GM12878 (cell line): ENCODE data around the gene PAX5. TPM values are rescaled to one million over a fixed set of nuclear protein-coding genes. Genes with fewer than 3 reads are reported as not detected.

Experiments used
- ATAC-seq: fragments of 200-7000 bp; cut with Tn5 transposase; 3 replicates; pipeline ENCODE4 v1.9.1; 2020; ENCODE audit warnings: mild to moderate bottlenecking, moderate library complexity
- BruUV-seq: library from RNA; stranded (reverse); fragments of 400-500 nt; replicated peaks from 2 replicates; lab custom pipeline; 2021; lab: Mats Ljungman, UMichigan
- CTCF ChIA-PET: fragments of 300-600 bp; sonication (Branson Sonifier 250); formaldehyde crosslinking; extraction: SDS; loops from one replicate; lab custom pipeline; 2021; ENCODE audit warnings: inconsistent platforms; lab: Yijun Ruan, JAX
- POLR2A ChIA-PET: fragments of 350-600 bp; formaldehyde crosslinking; extraction: SDS; loops from one replicate; lab custom pipeline; 2021; ENCODE audit warnings: inconsistent platforms; lab: Charles Lee
- RAD21 ChIA-PET: fragments of 300-600 bp; sonication (Branson Sonifier 250); formaldehyde crosslinking; loops from one replicate; lab custom pipeline; 2023; ENCODE audit warnings: antibody characterized with exemption; ENCODE audit not compliant: unreplicated experiment; lab: Charles Lee
- SMC1A ChIA-PET: fragments of 300-600 bp; sonication (Branson Sonifier 250); formaldehyde crosslinking; loops from one replicate; lab custom pipeline; 2023; ENCODE audit not compliant: unreplicated experiment, uncharacterized antibody; lab: Charles Lee
- DNase-seq: peaks from one replicate; pipeline ENCODE4 v3.0.0-alpha.2; 2011; ENCODE audit warnings: low read depth, low spot score
- FAIRE-seq: peaks from 3 replicates; lab custom pipeline; 2011; peaks lifted over from hg19 to GRCh38; lab: Jason Lieb, UNC
- H2AFZ ChIP-seq: 2 replicates; pipeline ENCODE4 v1.6.0; 2011; ENCODE audit warnings: low read depth, low read length, control low read depth; ENCODE audit not compliant: control insufficient read depth
- H3K27ac ChIP-seq: 2 replicates; pipeline ENCODE4 v1.5.1; 2011; ENCODE audit warnings: control low read depth; ENCODE audit not compliant: control insufficient read depth, insufficient read depth
- H3K27me3 ChIP-seq, 2 experiments: replicated peaks in 1 of 2; 2 replicates each; pipeline versions ENCODE4 v1.6.0 to v1.6.1; 2011; ENCODE audit warnings: low read length in 1 of 2; ENCODE audit not compliant: control insufficient read depth in 2 of 2, insufficient read depth in 2 of 2
- H3K36me3 ChIP-seq, 2 experiments: 2 replicates each; pipeline ENCODE4 v1.5.1; 2011; ENCODE audit warnings: low read length in 1 of 2; ENCODE audit not compliant: control insufficient read depth in 2 of 2, insufficient read depth in 2 of 2
- H3K4me1 ChIP-seq: 2 replicates; pipeline ENCODE4 v1.6.1; 2011; ENCODE audit warnings: mild to moderate bottlenecking, low read length, moderate library complexity, mixed read lengths; ENCODE audit not compliant: control insufficient read depth, insufficient read depth
- H3K4me2 ChIP-seq: 2 replicates; pipeline ENCODE4 v1.6.0; 2011; ENCODE audit warnings: control low read depth; ENCODE audit not compliant: control insufficient read depth, insufficient read depth
- H3K4me3 ChIP-seq: fragments of 200-600 bp; sonication (generic); 2 replicates; pipeline ENCODE4 v1.5.1; 2016
- H3K79me2 ChIP-seq: 2 replicates; pipeline ENCODE4 v1.6.0; 2011; ENCODE audit warnings: low read length; ENCODE audit not compliant: control insufficient read depth, insufficient read depth
- H3K9ac ChIP-seq: 2 replicates; pipeline ENCODE4 v1.8.0; 2011; ENCODE audit warnings: low read length, control low read depth, mixed read lengths; ENCODE audit not compliant: control insufficient read depth, insufficient read depth
- H3K9me3 ChIP-seq: replicated peaks from 3 replicates; pipeline ENCODE4 v1.5.1; 2011; ENCODE audit warnings: mild to moderate bottlenecking, low read length; ENCODE audit not compliant: control insufficient read depth, insufficient read depth
- H4K20me1 ChIP-seq: 2 replicates; pipeline ENCODE4 v1.6.0; 2011; ENCODE audit not compliant: control insufficient read depth, insufficient read depth
- ASH2L ChIP-seq: fragments of 300-600, 200-600 bp; sonication (generic); IDR thresholded peaks from 2 replicates; pipeline ENCODE4 v1.6.1; 2017; ENCODE audit warnings: low read depth, mild to moderate bottlenecking, borderline replicate concordance
- BACH1 ChIP-seq: fragments of 450-650 bp; IDR thresholded peaks from 2 replicates; pipeline ENCODE4 v1.6.1; 2017; ENCODE audit warnings: mild to moderate bottlenecking, borderline replicate concordance
- CREM ChIP-seq: IDR thresholded peaks from 2 replicates; pipeline ENCODE4 v1.6.1; 2014; ENCODE audit warnings: antibody characterized with exemption, low read depth
- JUNB ChIP-seq: IDR thresholded peaks from 2 replicates; pipeline ENCODE4 v1.6.1; 2016; ENCODE audit warnings: antibody characterized with exemption, mild to moderate bottlenecking
- JUND ChIP-seq: IDR thresholded peaks from 2 replicates; pipeline ENCODE4 v1.6.1; 2012; ENCODE audit warnings: low read depth, mild to moderate bottlenecking, low read length, improper control_type of control experiment, moderate library complexity
- MTA2 ChIP-seq: fragments of 450-650 bp; IDR thresholded peaks from 2 replicates; pipeline ENCODE4 v1.6.1; 2016; ENCODE audit warnings: low read depth, mild to moderate bottlenecking, moderate library complexity
- POLR2AphosphoS2 ChIP-seq: IDR thresholded peaks from 2 replicates; pipeline ENCODE4 v1.6.1; 2011; ENCODE audit warnings: low read depth, mild to moderate bottlenecking, low read length, improper control_type of control experiment, moderate library complexity
- POLR2AphosphoS5 ChIP-seq: IDR thresholded peaks from 2 replicates; pipeline ENCODE4 v1.6.1; 2011; ENCODE audit warnings: mild to moderate bottlenecking, low read length, inconsistent platforms
- RB1 ChIP-seq: fragments of 450-650 bp; formaldehyde crosslinking; IDR thresholded peaks from 2 replicates; pipeline ENCODE4 v1.6.1; 2017; ENCODE audit warnings: mild to moderate bottlenecking, borderline replicate concordance
- SIN3A ChIP-seq: IDR thresholded peaks from 2 replicates; pipeline ENCODE4 v1.6.1; 2012; ENCODE audit warnings: low read depth, low read length, improper control_type of control experiment
- TAF1 ChIP-seq: IDR thresholded peaks from 2 replicates; pipeline ENCODE4 v1.6.1; 2011; ENCODE audit warnings: mild to moderate bottlenecking, low read depth, low read length, borderline replicate concordance
- TCF3 ChIP-seq: IDR thresholded peaks from 2 replicates; pipeline ENCODE4 v1.6.1; 2012; ENCODE audit warnings: low read depth, mild to moderate bottlenecking, low read length, borderline replicate concordance; ENCODE audit not compliant: insufficient read depth
- ZNF207 ChIP-seq: fragments of 450-650 bp; IDR thresholded peaks from 2 replicates; pipeline ENCODE4 v1.6.1; 2014; ENCODE audit warnings: antibody characterized with exemption, mild to moderate bottlenecking, borderline replicate concordance
- WGBS: methylation state at CpG from one replicate; pipeline ENCODE4 v1.1.6; 2016; ENCODE audit warnings: low lambda C conversion rate; ENCODE audit not compliant: insufficient replicate concordance, insufficient coverage; ENCODE audit errors: missing lambda C conversion rate; 5-methylcytosine and 5-hydroxymethylcytosine counted together
- in situ Hi-C: fragments of 300-500 bp; cut with MboI; formaldehyde crosslinking; loops from 9 replicates; pipeline ENCODE4 v1.14.3; 2018; ENCODE audit warnings: mixed read lengths
- intact Hi-C: fragments of 100-400 bp; cut with micrococcal nuclease; formaldehyde crosslinking; loops from one replicate; pipeline ENCODE4 v1.14.2; 2022; ENCODE audit not compliant: unreplicated experiment
- polyA plus RNA-seq, 11 experiments: library from polyadenylated mRNA; depleted of rRNA in 4 of 11; unstranded in 6 of 11; stranded (reverse) in 5 of 11; fragments of >200 nt; fragmentation: Nextera tagmentation in 4 of 11; fragmentation: Illumina TruSeq in 1 of 11; extraction: Ambion mirVana in 4 of 11; extraction: Trizol in 1 of 11; gene quantifications; 1 replicate in 1 of 11; 2 replicates in 10 of 11; pipeline versions ENCODE4 v1.2.1 to v1.2.3, GENCODE V29; 2011 to 2016; ENCODE audit warnings: inconsistent platforms in 2 of 11, missing spikeins in 2 of 11, low read depth in 1 of 11
- total RNA-seq, 4 experiments: library from RNA; depleted of rRNA in 3 of 4; stranded (reverse); fragments of >200 nt in 3 of 4; fragmentation: Illumina TruSeq in 1 of 4; extraction: Trizol in 1 of 4; gene quantifications; 2 replicates each; pipeline versions ENCODE4 v1.2.1 to v1.2.3, GENCODE V29; 2013 to 2021
- TF ChIP-seq, protein P1 (sequence below): fragments of 450-650 bp; IDR thresholded peaks from 2 replicates; pipeline ENCODE4 v1.6.1; 2017; ENCODE audit warnings: mild to moderate bottlenecking, moderate library complexity
- TF ChIP-seq, protein P2 (sequence below): fragments of 450-650 bp; IDR thresholded peaks from 2 replicates; pipeline ENCODE4 v1.6.1; 2017; ENCODE audit warnings: mild to moderate bottlenecking, moderate library complexity

The PAX5 gene
- total and polyA plus RNA-seq, 10 of the 15 experiments (the other 5 are each of a cell fraction or from before 2014, with no cell fraction given): 2.2 to 123 (median 31.9) TPM

DNA sequence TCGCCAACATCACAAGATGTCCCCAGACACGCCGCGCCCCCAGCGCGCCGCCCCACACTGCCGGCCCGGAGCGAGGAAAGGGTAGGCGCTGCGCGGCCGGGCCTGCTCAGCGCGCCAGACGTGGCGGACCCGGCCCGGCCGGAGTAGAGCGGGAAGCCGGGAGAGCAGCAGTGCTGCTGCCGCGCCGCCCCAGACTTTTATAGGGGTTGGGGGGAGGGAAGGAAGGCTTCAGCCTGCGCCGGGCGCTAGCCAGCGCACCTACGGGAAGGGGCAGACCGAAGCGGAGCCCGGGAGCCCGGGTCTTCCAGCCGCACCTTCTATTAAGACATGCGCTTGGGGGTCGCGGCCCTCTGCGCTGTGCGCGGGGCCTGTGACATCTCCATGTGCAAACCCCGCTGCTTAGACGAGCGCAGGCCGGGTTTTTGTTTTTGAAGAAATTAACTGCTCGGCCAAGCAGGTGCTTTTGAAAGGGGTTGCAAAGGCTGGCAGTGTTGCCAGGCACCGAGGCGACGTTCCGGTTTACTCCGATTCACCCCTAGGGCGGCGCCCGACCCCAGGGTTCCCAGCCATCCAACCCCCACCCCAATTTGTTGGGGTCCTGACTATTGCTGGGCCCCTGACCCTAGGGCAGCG, 353 bp upstream of the PAX5 start:
- peaks cover 17% of the 10 kb centered on the region for H3K4me1 ChIP-seq
- TF ChIP-seq RB1: peak; percentile 73; the same call in 1 of the 2 replicates
- TF ChIP-seq JUND: no peak
- peak; percentile 48; the same call in 1 of the 2 replicates for TF ChIP-seq ASH2L
- TF ChIP-seq, protein P1, sequence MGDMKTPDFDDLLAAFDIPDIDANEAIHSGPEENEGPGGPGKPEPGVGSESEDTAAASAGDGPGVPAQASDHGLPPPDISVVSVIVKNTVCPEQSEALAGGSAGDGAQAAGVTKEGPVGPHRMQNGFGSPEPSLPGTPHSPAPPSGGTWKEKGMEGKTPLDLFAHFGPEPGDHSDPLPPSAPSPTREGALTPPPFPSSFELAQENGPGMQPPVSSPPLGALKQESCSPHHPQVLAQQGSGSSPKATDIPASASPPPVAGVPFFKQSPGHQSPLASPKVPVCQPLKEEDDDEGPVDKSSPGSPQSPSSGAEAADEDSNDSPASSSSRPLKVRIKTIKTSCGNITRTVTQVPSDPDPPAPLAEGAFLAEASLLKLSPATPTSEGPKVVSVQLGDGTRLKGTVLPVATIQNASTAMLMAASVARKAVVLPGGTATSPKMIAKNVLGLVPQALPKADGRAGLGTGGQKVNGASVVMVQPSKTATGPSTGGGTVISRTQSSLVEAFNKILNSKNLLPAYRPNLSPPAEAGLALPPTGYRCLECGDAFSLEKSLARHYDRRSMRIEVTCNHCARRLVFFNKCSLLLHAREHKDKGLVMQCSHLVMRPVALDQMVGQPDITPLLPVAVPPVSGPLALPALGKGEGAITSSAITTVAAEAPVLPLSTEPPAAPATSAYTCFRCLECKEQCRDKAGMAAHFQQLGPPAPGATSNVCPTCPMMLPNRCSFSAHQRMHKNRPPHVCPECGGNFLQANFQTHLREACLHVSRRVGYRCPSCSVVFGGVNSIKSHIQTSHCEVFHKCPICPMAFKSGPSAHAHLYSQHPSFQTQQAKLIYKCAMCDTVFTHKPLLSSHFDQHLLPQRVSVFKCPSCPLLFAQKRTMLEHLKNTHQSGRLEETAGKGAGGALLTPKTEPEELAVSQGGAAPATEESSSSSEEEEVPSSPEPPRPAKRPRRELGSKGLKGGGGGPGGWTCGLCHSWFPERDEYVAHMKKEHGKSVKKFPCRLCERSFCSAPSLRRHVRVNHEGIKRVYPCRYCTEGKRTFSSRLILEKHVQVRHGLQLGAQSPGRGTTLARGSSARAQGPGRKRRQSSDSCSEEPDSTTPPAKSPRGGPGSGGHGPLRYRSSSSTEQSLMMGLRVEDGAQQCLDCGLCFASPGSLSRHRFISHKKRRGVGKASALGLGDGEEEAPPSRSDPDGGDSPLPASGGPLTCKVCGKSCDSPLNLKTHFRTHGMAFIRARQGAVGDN: peak; percentile 66
- peak; percentile 56; the same call in 1 of the 2 replicates for TF ChIP-seq BACH1
- peak; percentile 61; the same call in 1 of the 2 replicates for TF ChIP-seq MTA2
- peak; percentile 40; the same call in 1 of the 2 replicates for TF ChIP-seq TAF1
- TF ChIP-seq SIN3A: no peak
- TF ChIP-seq, protein P2, sequence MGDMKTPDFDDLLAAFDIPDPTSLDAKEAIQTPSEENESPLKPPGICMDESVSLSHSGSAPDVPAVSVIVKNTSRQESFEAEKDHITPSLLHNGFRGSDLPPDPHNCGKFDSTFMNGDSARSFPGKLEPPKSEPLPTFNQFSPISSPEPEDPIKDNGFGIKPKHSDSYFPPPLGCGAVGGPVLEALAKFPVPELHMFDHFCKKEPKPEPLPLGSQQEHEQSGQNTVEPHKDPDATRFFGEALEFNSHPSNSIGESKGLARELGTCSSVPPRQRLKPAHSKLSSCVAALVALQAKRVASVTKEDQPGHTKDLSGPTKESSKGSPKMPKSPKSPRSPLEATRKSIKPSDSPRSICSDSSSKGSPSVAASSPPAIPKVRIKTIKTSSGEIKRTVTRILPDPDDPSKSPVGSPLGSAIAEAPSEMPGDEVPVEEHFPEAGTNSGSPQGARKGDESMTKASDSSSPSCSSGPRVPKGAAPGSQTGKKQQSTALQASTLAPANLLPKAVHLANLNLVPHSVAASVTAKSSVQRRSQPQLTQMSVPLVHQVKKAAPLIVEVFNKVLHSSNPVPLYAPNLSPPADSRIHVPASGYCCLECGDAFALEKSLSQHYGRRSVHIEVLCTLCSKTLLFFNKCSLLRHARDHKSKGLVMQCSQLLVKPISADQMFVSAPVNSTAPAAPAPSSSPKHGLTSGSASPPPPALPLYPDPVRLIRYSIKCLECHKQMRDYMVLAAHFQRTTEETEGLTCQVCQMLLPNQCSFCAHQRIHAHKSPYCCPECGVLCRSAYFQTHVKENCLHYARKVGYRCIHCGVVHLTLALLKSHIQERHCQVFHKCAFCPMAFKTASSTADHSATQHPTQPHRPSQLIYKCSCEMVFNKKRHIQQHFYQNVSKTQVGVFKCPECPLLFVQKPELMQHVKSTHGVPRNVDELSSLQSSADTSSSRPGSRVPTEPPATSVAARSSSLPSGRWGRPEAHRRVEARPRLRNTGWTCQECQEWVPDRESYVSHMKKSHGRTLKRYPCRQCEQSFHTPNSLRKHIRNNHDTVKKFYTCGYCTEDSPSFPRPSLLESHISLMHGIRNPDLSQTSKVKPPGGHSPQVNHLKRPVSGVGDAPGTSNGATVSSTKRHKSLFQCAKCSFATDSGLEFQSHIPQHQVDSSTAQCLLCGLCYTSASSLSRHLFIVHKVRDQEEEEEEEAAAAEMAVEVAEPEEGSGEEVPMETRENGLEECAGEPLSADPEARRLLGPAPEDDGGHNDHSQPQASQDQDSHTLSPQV: no peak
- TF ChIP-seq POLR2AphosphoS5: 0 out of 2 replicates have a peak, but pooled peaks have one; percentile 58
- TF ChIP-seq POLR2AphosphoS2: peak; percentile 55; the same call in 1 of the 2 replicates
- TF ChIP-seq TCF3: no peak
- TF ChIP-seq ZNF207: peak; percentile 75; the same call in 1 of the 2 replicates
- peak; percentile 7 for TF ChIP-seq CREM
- no peak for TF ChIP-seq JUNB

More for the DNA sequence above, 353 bp upstream of the PAX5 start:
- H3K27ac ChIP-seq: peak overlapping the region; percentile 92
- POLR2A ChIA-PET: interaction anchor here (0.6 to 1.5 kb wide), 18 partner anchors 13 to 443 kb away, joined by 3 to 13 read pairs (median 4); partner anchors contain the start of gene ZCCHC7
- H3K9me3 ChIP-seq: no peaks in the 10 kb centered on the region
- CTCF ChIA-PET: interaction anchor here (0.6 to 4.4 kb wide), 8 partner anchors 10 to 294 kb away, joined by 3 to 41 read pairs (median 3); no protein-coding TSS in a partner anchor
- H4K20me1 ChIP-seq: no peaks in the 10 kb centered on the region; the same call in 1 of the 2 replicates
- SMC1A ChIA-PET: interaction anchor here (0.7 to 2.3 kb wide), 9 partner anchors 8 to 295 kb away, joined by 3 to 6 read pairs (median 4); no protein-coding TSS in a partner anchor
- H3K79me2 ChIP-seq: peaks cover 86% of the 10 kb centered on the region
- RAD21 ChIA-PET: interaction anchor here (0.6 to 2.8 kb wide), 17 partner anchors 8 to 294 kb away, joined by 3 to 14 read pairs (median 4); no protein-coding TSS in a partner anchor
- in situ Hi-C loops (no loop called here), intact Hi-C loops (loop anchor here (2.0 to 5.0 kb wide), 7 partner anchors 46 to 433 kb away; partner anchors contain the start of genes ZBTB5 and ZCCHC7)
- H3K27me3 ChIP-seq: no peaks in the 10 kb centered on the region
- WGBS: 2% methylated on average over 55 of the region's 56 CpGs
- H2AFZ ChIP-seq: peak overlapping the region; percentile 76
- peak overlapping the region; percentile 98 for H3K4me2 ChIP-seq
- peak overlapping the region; percentile 96 for H3K4me3 ChIP-seq
- DNase-seq (no peak), FAIRE-seq (no peak), ATAC-seq (peak; percentile 47)
- BruUV-seq: no TSS peak
- H3K9ac ChIP-seq: peak overlapping the region; percentile 90
- H3K36me3 ChIP-seq: no peaks in the 10 kb centered on the region
